Measurements from ENCODE around the gene PFKFB2.

DNA sequence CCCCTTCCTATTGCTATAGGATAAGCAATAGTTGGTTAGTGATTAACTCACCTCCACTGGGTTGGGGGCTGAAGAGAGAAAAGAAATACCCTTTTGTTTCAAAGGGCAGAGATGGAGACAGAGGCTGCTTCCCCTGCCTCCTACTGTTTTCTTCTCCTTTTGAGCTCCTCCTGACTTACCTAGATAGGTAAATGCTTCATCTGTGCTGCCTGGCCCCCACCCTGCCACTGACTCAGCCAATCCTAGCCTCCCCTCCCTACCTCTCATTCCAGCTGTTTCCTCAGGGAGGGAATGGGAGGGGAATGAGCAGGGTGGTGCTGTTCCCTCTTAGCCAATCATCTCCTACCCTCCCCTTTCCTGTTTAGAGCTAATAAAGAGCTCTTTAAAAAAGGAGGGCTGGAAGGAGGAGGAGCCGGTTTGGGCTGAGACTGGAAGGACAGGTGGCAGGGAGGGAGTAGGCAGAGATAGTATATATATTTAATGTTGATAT lies 20.5 kb upstream of the PFKFB2 start, which contains the start of gene C1orf116:
- TF ChIP-seq, protein P1, sequence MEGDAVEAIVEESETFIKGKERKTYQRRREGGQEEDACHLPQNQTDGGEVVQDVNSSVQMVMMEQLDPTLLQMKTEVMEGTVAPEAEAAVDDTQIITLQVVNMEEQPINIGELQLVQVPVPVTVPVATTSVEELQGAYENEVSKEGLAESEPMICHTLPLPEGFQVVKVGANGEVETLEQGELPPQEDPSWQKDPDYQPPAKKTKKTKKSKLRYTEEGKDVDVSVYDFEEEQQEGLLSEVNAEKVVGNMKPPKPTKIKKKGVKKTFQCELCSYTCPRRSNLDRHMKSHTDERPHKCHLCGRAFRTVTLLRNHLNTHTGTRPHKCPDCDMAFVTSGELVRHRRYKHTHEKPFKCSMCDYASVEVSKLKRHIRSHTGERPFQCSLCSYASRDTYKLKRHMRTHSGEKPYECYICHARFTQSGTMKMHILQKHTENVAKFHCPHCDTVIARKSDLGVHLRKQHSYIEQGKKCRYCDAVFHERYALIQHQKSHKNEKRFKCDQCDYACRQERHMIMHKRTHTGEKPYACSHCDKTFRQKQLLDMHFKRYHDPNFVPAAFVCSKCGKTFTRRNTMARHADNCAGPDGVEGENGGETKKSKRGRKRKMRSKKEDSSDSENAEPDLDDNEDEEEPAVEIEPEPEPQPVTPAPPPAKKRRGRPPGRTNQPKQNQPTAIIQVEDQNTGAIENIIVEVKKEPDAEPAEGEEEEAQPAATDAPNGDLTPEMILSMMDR (IDR thresholded peaks at IDR 0.05; ENCODE audit: insufficient read depth, low read length), result no peak
- TF ChIP-seq GABPA (IDR thresholded peaks at IDR 0.05; ENCODE audit: low read depth) (no peak), REST (IDR thresholded peaks at IDR 0.05; ENCODE audit: insufficient replicate concordance, low read depth) (no peak), SPI1 (IDR thresholded peaks at IDR 0.05; ENCODE audit: borderline replicate concordance, low read depth) (no peak)

Measured in HL-60 (cell line).